ENCODE results near the gene RAI14.

RAI14 gene

DNA sequence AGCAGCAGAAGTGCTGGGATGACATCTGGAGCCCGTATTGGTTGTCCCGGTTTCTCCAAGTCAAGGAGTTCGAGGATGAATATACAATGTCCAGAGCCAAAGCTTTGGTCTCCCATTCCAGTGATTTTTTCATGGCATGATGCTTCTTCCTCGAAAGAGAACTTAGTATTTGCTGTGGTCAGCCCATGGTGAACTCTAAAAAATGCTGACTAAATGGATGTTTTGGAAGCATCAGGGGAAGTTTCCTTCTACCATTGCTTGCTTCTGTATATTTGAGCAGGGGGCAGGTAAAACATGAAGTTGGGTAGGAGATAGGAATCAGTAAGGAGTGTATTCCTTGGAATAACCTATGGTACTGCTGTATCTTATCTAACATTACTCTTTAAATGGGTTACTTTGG lies 191.4 kb downstream of the RAI14 start:
- no peak overlapping the region for H3K9ac ChIP-seq (ENCODE audit: low read length)
- no peak overlapping the region for H3K14ac ChIP-seq (ENCODE audit: low read length in 2 of 2)
- no peak overlapping the region for H3K23ac ChIP-seq (ENCODE audit: low read length in 2 of 2)
- H2AK5ac ChIP-seq (ENCODE audit: low read length, severe bottlenecking) = no peak overlapping the region
- H2BK120ac ChIP-seq (ENCODE audit: low read depth, low read length) = no peak overlapping the region
- H3K36me3 ChIP-seq (ENCODE audit: control insufficient read depth in 1 of 2, insufficient read depth in 2 of 2, low read depth in 1 of 2, low read length in 2 of 2) = no peaks in the 10 kb centered on the region
- no peak overlapping the region for H3K18ac ChIP-seq (ENCODE audit: low read depth in 1 of 2, low read length in 2 of 2)
- no peak overlapping the region for H3K27ac ChIP-seq (ENCODE audit: low read length, poor library complexity, severe bottlenecking)
- no peak for DNase-seq
- no peak overlapping the region for H2AFZ ChIP-seq (ENCODE audit: low read depth, low read length)
- no peak overlapping the region for H2BK5ac ChIP-seq (ENCODE audit: low read depth, low read length, poor library complexity, severe bottlenecking)
- H3K4me1 ChIP-seq (ENCODE audit: control insufficient read depth, insufficient read depth, low read depth, low read length) = no peaks in the 10 kb centered on the region
- no peak overlapping the region for H4K91ac ChIP-seq (ENCODE audit: low read length)
- no peaks in the 10 kb centered on the region for H3K9me3 ChIP-seq (ENCODE audit: control insufficient read depth, low read length)
- no peak overlapping the region for H3K4ac ChIP-seq (ENCODE audit: low read depth in 1 of 2, low read length in 2 of 2)
- no peak overlapping the region for H2BK12ac ChIP-seq (ENCODE audit: low read length in 2 of 2)
- H2BK15ac ChIP-seq (ENCODE audit: low read depth, poor library complexity, severe bottlenecking) = no peak overlapping the region
- H3K4me3 ChIP-seq (ENCODE audit: insufficient read depth in 1 of 2, low read depth in 1 of 2, low read length in 2 of 2) = no peak overlapping the region
- WGBS = 92% methylated on average over 4 of the region's 4 CpGs
- no peaks in the 10 kb centered on the region for H3K79me1 ChIP-seq (replicated peaks; ENCODE audit: low read length, poor library complexity, severe bottlenecking)
- H4K8ac ChIP-seq (ENCODE audit: low read length) = no peak overlapping the region
- H3K27me3 ChIP-seq (ENCODE audit: control insufficient read depth in 1 of 2, insufficient read depth in 1 of 2, low read length in 2 of 2) = no peaks in the 10 kb centered on the region
- no peak overlapping the region for H3K4me2 ChIP-seq (ENCODE audit: low read length, poor library complexity, severe bottlenecking)

DNA sequence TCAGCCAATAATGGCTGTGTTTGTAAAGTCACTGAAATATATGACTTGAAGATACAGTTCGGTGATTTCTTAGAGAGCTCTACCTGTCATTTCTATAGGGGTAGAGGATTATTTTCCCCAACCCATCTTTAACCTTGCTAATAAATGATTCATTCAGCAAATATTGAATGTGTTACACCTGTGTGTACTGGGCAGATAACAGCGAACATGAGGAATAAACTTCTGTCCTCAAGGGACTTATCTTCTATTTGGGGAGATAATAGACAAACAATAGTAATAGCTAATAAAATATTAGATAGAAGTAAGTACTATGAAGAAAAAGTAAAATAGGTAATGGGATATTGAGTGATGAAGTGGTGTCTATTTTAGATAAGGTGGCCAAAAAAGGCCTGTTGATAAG lies 192.1 kb downstream of the RAI14 start:
- Histone ChIP-seq H3K27ac (ENCODE audit: low read length, poor library complexity, severe bottlenecking) (no peak overlapping the region), H2BK5ac (ENCODE audit: low read depth, low read length, poor library complexity, severe bottlenecking) (no peak overlapping the region), H3K23ac (ENCODE audit: low read length in 2 of 2) (no peak overlapping the region), H2BK15ac (ENCODE audit: low read depth, poor library complexity, severe bottlenecking) (no peak overlapping the region), H3K36me3 (ENCODE audit: control insufficient read depth in 1 of 2, insufficient read depth in 2 of 2, low read depth in 1 of 2, low read length in 2 of 2) (no peaks in the 10 kb centered on the region), H3K9ac (ENCODE audit: low read length) (no peak overlapping the region), H3K14ac (ENCODE audit: low read length in 2 of 2) (no peak overlapping the region), H3K9me3 (ENCODE audit: control insufficient read depth, low read length) (no peaks in the 10 kb centered on the region), H3K4ac (ENCODE audit: low read depth in 1 of 2, low read length in 2 of 2) (no peak overlapping the region), H3K27me3 (ENCODE audit: control insufficient read depth in 1 of 2, insufficient read depth in 1 of 2, low read length in 2 of 2) (no peaks in the 10 kb centered on the region), H2BK120ac (ENCODE audit: low read depth, low read length) (no peak overlapping the region), H4K91ac (ENCODE audit: low read length) (no peak overlapping the region), H3K4me2 (ENCODE audit: low read length, poor library complexity, severe bottlenecking) (no peak overlapping the region), H4K8ac (ENCODE audit: low read length) (no peak overlapping the region), H3K79me1 (replicated peaks; ENCODE audit: low read length, poor library complexity, severe bottlenecking) (no peaks in the 10 kb centered on the region), H3K4me1 (ENCODE audit: control insufficient read depth, insufficient read depth, low read depth, low read length) (no peaks in the 10 kb centered on the region), H3K18ac (ENCODE audit: low read depth in 1 of 2, low read length in 2 of 2) (no peak overlapping the region), H2BK12ac (ENCODE audit: low read length in 2 of 2) (no peak overlapping the region), H3K4me3 (ENCODE audit: insufficient read depth in 1 of 2, low read depth in 1 of 2, low read length in 2 of 2) (no peak overlapping the region), H2AFZ (ENCODE audit: low read depth, low read length) (no peak overlapping the region), H2AK5ac (ENCODE audit: low read length, severe bottlenecking) (no peak overlapping the region)
- no CpG with 5 or more reads among the region's 2 CpGs for WGBS
- no peak for DNase-seq

DNA sequence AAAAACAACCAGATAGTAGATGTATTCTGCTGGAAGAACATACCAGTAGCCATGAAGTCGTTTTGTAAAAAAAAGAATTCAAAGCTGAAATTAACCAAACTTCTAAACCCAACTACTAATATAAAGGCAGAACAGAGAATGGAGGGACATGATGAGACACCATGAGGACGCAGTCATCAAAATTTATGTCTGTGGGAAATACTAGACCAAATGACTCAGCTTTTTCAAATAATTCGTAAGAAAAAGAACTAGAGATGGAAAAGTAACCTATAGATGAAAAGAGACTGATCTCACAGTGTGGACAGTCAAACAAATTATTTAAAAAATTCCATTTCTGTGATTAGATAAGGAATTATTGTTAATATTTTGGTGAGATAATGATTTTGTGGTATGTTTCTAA lies 193.1 kb downstream of the RAI14 start:
- Histone ChIP-seq H3K4me1 (ENCODE audit: control insufficient read depth, insufficient read depth, low read depth, low read length) (no peaks in the 10 kb centered on the region), H3K79me1 (replicated peaks; ENCODE audit: low read length, poor library complexity, severe bottlenecking) (no peaks in the 10 kb centered on the region), H2AFZ (ENCODE audit: low read depth, low read length) (no peak overlapping the region), H2AK5ac (ENCODE audit: low read length, severe bottlenecking) (no peak overlapping the region), H2BK12ac (ENCODE audit: low read length in 2 of 2) (no peak overlapping the region), H3K18ac (ENCODE audit: low read depth in 1 of 2, low read length in 2 of 2) (no peak overlapping the region), H2BK15ac (ENCODE audit: low read depth, poor library complexity, severe bottlenecking) (no peak overlapping the region), H3K4ac (ENCODE audit: low read depth in 1 of 2, low read length in 2 of 2) (no peak overlapping the region), H3K36me3 (ENCODE audit: control insufficient read depth in 1 of 2, insufficient read depth in 2 of 2, low read depth in 1 of 2, low read length in 2 of 2) (no peaks in the 10 kb centered on the region), H3K23ac (ENCODE audit: low read length in 2 of 2) (no peak overlapping the region), H4K8ac (ENCODE audit: low read length) (no peak overlapping the region), H2BK5ac (ENCODE audit: low read depth, low read length, poor library complexity, severe bottlenecking) (no peak overlapping the region), H3K9ac (ENCODE audit: low read length) (no peak overlapping the region), H3K27me3 (ENCODE audit: control insufficient read depth in 1 of 2, insufficient read depth in 1 of 2, low read length in 2 of 2) (no peaks in the 10 kb centered on the region), H3K9me3 (ENCODE audit: control insufficient read depth, low read length) (no peaks in the 10 kb centered on the region), H3K27ac (ENCODE audit: low read length, poor library complexity, severe bottlenecking) (no peak overlapping the region), H3K4me2 (ENCODE audit: low read length, poor library complexity, severe bottlenecking) (no peak overlapping the region), H2BK120ac (ENCODE audit: low read depth, low read length) (no peak overlapping the region), H4K91ac (ENCODE audit: low read length) (no peak overlapping the region), H3K4me3 (ENCODE audit: insufficient read depth in 1 of 2, low read depth in 1 of 2, low read length in 2 of 2) (no peak overlapping the region), H3K14ac (ENCODE audit: low read length in 2 of 2) (no peak overlapping the region)
- no CpG with 5 or more reads among the region's 3 CpGs for WGBS
- peak; percentile 12 for DNase-seq

DNA sequence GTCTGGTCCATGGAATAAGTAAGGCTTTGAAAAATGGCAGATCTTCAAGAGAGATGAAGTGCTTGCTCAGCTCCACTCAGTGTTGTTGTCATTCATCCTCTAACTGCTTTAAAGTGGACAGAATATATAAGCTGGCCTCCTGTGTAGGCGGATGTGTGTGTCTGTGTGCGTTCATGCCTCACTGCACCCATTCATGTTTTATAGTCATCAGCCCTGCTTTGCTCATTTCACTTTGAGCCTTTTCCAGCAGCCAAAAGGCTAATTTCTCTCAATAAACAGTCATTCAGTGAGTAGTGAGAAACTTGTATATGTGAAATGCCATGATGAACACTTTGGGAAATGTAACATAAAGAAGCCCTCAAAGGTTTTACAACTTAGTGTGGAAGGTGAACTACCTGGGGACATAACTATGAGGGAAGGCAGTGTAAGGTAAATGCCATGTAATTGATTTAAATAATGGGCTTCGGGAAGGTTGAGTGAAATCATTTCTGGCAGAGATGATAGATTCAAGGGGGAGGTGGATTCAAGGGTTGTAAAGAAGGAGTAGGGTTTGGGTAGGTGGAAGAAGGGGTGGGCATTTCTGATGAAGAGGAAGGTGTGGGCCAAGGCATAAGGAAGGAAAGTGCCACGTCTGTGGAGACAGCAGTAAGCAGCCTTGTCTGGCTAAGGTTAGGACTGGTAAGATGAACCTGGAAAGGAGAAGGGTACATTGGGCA lies 198.5 kb downstream of the RAI14 start:
- H2AFZ ChIP-seq (ENCODE audit: low read depth, low read length) = no peak overlapping the region
- H3K79me1 ChIP-seq (replicated peaks; ENCODE audit: low read length, poor library complexity, severe bottlenecking) = no peaks in the 10 kb centered on the region
- no peak overlapping the region for H3K4me3 ChIP-seq (ENCODE audit: insufficient read depth in 1 of 2, low read depth in 1 of 2, low read length in 2 of 2)
- H2BK12ac ChIP-seq (ENCODE audit: low read length in 2 of 2) = no peak overlapping the region
- H4K8ac ChIP-seq (ENCODE audit: low read length) = no peak overlapping the region
- H3K9me3 ChIP-seq (ENCODE audit: control insufficient read depth, low read length) = no peaks in the 10 kb centered on the region
- H3K27ac ChIP-seq (ENCODE audit: low read length, poor library complexity, severe bottlenecking) = no peak overlapping the region
- no peak overlapping the region for H3K23ac ChIP-seq (ENCODE audit: low read length in 2 of 2)
- no peak overlapping the region for H3K9ac ChIP-seq (ENCODE audit: low read length)
- H4K91ac ChIP-seq (ENCODE audit: low read length) = no peak overlapping the region
- H3K18ac ChIP-seq (ENCODE audit: low read depth in 1 of 2, low read length in 2 of 2) = no peak overlapping the region
- no peak overlapping the region for H3K14ac ChIP-seq (ENCODE audit: low read length in 2 of 2)
- no peaks in the 10 kb centered on the region for H3K27me3 ChIP-seq (ENCODE audit: control insufficient read depth in 1 of 2, insufficient read depth in 1 of 2, low read length in 2 of 2)
- H3K4me2 ChIP-seq (ENCODE audit: low read length, poor library complexity, severe bottlenecking) = no peak overlapping the region
- peak overlapping the region; percentile 68 for H2AK5ac ChIP-seq (ENCODE audit: low read length, severe bottlenecking)
- WGBS = 75% methylated on average over 3 of the region's 4 CpGs
- H3K36me3 ChIP-seq (ENCODE audit: control insufficient read depth in 1 of 2, insufficient read depth in 2 of 2, low read depth in 1 of 2, low read length in 2 of 2) = no peaks in the 10 kb centered on the region
- peaks cover 1% of the 10 kb centered on the region for H3K4me1 ChIP-seq (ENCODE audit: control insufficient read depth, insufficient read depth, low read depth, low read length)
- no peak for DNase-seq
- no peak overlapping the region for H2BK5ac ChIP-seq (ENCODE audit: low read depth, low read length, poor library complexity, severe bottlenecking)
- H3K4ac ChIP-seq (ENCODE audit: low read depth in 1 of 2, low read length in 2 of 2) = no peak overlapping the region
- no peak overlapping the region for H2BK15ac ChIP-seq (ENCODE audit: low read depth, poor library complexity, severe bottlenecking)
- no peak overlapping the region for H2BK120ac ChIP-seq (ENCODE audit: low read depth, low read length)
